NCI-H1092 (cell line): ENCODE data around the gene ZSCAN5B.
"Not testable (repeated sequence)": the region's sequence is repeated elsewhere in the genome, so short reads cannot be mapped to it uniquely, and the experiment has no call there.

Experiments
- DNase-seq: peaks from one replicate; lab custom pipeline; 2025; lab: John Stamatoyannopoulos, UW

The ZSCAN5B gene

GRCh38 chr19:56197646-56198045, at the start of gene ZSCAN5B:
Gene ZSCAN5B, minus strand, starts transcription at chr19:56197783. Its CDS starts 4,731 bp downstream, at chr19:56193052.
- not testable (repeated sequence) for DNase-seq

- not testable (repeated sequence) for DNase-seq
These were observed 48.2 kb upstream of the ZSCAN5B start for GRCh38 chr19:56245764-56246163.

- DNase-seq, result no peak
These were observed 47.6 kb upstream of the ZSCAN5B start for GRCh38 chr19:56245121-56245740.

GRCh38 chr19:56223481-56223880, 25.9 kb upstream of the ZSCAN5B start:
- DNase-seq, result no peak

GRCh38 chr19:56222901-56223300, 25.3 kb upstream of the ZSCAN5B start:
- no peak for DNase-seq

- DNase-seq, result no peak
These were observed 24.3 kb upstream of the ZSCAN5B start for GRCh38 chr19:56221851-56222250.

- DNase-seq, result not testable (repeated sequence)
These were observed 23.9 kb upstream of the ZSCAN5B start for GRCh38 chr19:56221442-56221841.

GRCh38 chr19:56218961-56219360, 21.4 kb upstream of the ZSCAN5B start:
- DNase-seq, result no peak

- DNase-seq, result no peak
These were observed 19.7 kb upstream of the ZSCAN5B start for GRCh38 chr19:56217039-56217949.

GRCh38 chr19:56211718-56212117, 14.1 kb upstream of the ZSCAN5B start:
- DNase-seq, result no peak

- DNase-seq, result not testable (repeated sequence)
These were observed 12.5 kb upstream of the ZSCAN5B start for GRCh38 chr19:56210036-56210435.

- DNase-seq, result no peak
These were observed 11.5 kb upstream of the ZSCAN5B start for GRCh38 chr19:56209091-56209490.

- not testable (repeated sequence) for DNase-seq
These were observed 10.0 kb upstream of the ZSCAN5B start for GRCh38 chr19:56207581-56207980.

GRCh38 chr19:56201973-56202372, 4.4 kb upstream of the ZSCAN5B start, which contains the start of gene ZSCAN5C:
Gene ZSCAN5C, plus strand, starts transcription at chr19:56202273. Its CDS starts 3,641 bp downstream, at chr19:56205914.
- no peak for DNase-seq

GRCh38 chr19:56199687-56200086, 2.1 kb upstream of the ZSCAN5B start:
- DNase-seq, result no peak

GRCh38 chr19:56193981-56194640, 3.5 kb downstream of the ZSCAN5B start:
- DNase-seq, result no peak

- DNase-seq, result no peak
These were observed 5.9 kb downstream of the ZSCAN5B start for GRCh38 chr19:56191711-56192110.

GRCh38 chr19:56191115-56191514, 6.5 kb downstream of the ZSCAN5B start:
- no peak for DNase-seq

- no peak for DNase-seq
These were observed 7.8 kb downstream of the ZSCAN5B start for GRCh38 chr19:56189785-56190184.

- no peak for DNase-seq
These were observed 19.9 kb downstream of the ZSCAN5B start for GRCh38 chr19:56177564-56178243.

- DNase-seq, result no peak
These were observed 20.7 kb downstream of the ZSCAN5B start for GRCh38 chr19:56176881-56177280.

GRCh38 chr19:56176310-56176709, 21.3 kb downstream of the ZSCAN5B start:
- not testable (repeated sequence) for DNase-seq
